ENCODE results near the gene PSMD8.
"Not testable (repeated sequence)": the region's sequence is repeated elsewhere in the genome, so short reads cannot be mapped to it uniquely, and the experiment has no call there.

Gene PSMD8

DNA sequence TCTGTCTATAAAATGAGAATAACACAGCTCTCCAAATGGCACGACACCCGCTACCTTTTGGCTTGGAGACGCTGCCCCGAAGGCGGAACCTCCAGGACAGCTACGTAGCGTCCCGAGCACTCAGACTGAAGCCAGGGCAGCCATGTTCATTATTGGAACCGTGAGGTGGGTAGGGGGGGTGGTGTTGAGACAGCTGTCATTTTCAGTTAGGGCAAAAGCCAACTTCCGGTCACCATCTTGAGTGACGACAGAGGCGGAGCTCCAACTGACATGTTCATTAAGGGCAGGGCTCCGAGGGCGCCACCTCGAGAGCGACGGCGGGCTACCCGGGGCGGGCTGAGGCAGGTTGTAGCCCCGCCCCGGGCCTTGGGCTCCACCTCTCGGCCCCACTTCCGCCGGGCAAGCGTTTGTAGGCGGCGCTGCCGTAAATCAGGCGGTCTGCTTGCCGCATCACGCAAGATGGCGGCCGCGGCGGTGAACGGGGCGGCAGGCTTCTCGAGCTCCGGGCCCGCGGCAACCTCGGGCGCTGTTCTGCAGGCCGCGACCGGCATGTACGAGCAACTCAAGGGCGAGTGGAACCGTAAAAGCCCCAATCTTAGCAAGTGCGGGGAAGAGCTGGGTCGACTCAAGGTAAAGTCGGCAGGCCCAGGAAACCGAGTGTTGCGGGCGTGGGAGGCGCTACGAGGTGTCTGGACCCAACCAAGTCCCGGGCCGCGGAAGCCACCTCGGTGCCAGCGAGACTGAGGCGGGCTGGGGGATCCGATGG is at the start of gene PSMD8:
TSS of gene PSMD8 (plus strand) at position 240 of the 766 bp plus-strand sequence. CDS start at position 271, 31 bp downstream.
- Histone ChIP-seq H3K4me3 (ENCODE audit: low read length) (peak within 1 kb of the TSS; percentile 97), H3K36me3 (ENCODE audit: control insufficient read depth, insufficient read depth, low read length) (peaks cover 6% of the 10 kb centered on the region), H3K4me1 (ENCODE audit: control insufficient read depth, insufficient read depth, low read length) (peaks cover 14% of the 10 kb centered on the region), H3K9me3 (ENCODE audit: control insufficient read depth, low read length) (no peaks in the 10 kb centered on the region), H3K9ac (ENCODE audit: low read length) (peak within 1 kb of the TSS; percentile 92), H3K27me3 (ENCODE audit: control insufficient read depth, insufficient read depth, low read length) (no peaks in the 10 kb centered on the region)

DNA sequence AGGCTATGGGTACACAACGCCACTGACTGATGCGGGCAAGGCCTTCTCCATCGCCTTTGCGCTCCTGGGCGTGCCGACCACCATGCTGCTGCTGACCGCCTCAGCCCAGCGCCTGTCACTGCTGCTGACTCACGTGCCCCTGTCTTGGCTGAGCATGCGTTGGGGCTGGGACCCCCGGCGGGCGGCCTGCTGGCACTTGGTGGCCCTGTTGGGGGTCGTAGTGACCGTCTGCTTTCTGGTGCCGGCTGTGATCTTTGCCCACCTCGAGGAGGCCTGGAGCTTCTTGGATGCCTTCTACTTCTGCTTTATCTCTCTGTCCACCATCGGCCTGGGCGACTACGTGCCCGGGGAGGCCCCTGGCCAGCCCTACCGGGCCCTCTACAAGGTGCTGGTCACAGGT is 47.8 kb upstream of the PSMD8 start:
- no peaks in the 10 kb centered on the region for H3K9me3 ChIP-seq (ENCODE audit: control insufficient read depth, low read length)
- H3K9ac ChIP-seq (ENCODE audit: low read length): no peak overlapping the region
- H3K36me3 ChIP-seq (ENCODE audit: control insufficient read depth, insufficient read depth, low read length): peaks cover 9% of the 10 kb centered on the region
- H3K27me3 ChIP-seq (ENCODE audit: control insufficient read depth, insufficient read depth, low read length): no peaks in the 10 kb centered on the region
- no peak overlapping the region for H3K4me3 ChIP-seq (ENCODE audit: low read length)
- H3K4me1 ChIP-seq (ENCODE audit: control insufficient read depth, insufficient read depth, low read length): no peaks in the 10 kb centered on the region

DNA sequence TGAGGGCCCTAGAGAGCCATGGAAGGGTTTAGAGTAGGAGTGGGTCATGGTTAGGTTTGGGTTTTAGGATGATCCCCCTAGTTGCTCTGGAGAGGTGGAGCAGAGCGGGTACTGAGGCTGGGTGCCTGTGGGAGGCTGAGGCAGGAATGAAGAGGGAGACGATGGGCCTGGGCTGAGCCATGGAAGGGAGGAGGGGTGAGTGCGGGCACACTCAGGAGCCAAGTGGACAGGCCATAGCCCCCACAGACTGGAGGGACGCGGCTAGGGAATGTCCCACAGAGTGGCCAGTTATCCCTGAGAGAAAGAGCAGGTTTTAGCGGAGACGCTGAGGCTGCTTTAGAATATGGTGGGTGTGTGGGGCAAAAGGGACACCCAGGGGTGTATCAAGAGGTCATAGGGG is 44.7 kb upstream of the PSMD8 start:
- no peaks in the 10 kb centered on the region for H3K4me1 ChIP-seq (ENCODE audit: control insufficient read depth, insufficient read depth, low read length)

DNA sequence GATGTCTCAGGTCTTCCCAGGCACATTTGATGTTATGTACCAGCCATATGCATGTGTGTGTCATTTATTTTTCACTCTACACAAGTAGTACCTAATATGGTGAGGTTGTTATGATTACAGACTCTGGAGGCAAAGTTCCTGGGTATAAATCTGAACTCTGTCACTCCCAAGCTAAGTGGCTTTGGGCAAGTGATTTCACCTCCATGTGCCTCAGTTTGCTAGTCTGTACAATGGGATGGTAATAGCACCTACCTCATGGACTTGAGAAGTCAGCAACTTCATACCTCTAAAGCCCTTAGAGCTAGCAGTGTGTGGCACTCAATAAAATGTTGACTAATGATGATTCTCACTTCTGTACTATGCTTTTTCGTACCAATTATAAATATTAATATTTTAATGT is 42.6 kb upstream of the PSMD8 start:
- no peak overlapping the region for H3K4me3 ChIP-seq (ENCODE audit: low read length)
- H3K4me1 ChIP-seq (ENCODE audit: control insufficient read depth, insufficient read depth, low read length): no peaks in the 10 kb centered on the region
- no peaks in the 10 kb centered on the region for H3K27me3 ChIP-seq (ENCODE audit: control insufficient read depth, insufficient read depth, low read length)
- peaks cover 9% of the 10 kb centered on the region for H3K36me3 ChIP-seq (ENCODE audit: control insufficient read depth, insufficient read depth, low read length)
- no peak overlapping the region for H3K9ac ChIP-seq (ENCODE audit: low read length)
- no peaks in the 10 kb centered on the region for H3K9me3 ChIP-seq (ENCODE audit: control insufficient read depth, low read length)

More for the DNA sequence above, 44.7 kb upstream of the PSMD8 start:
- Histone ChIP-seq H3K36me3 (ENCODE audit: control insufficient read depth, insufficient read depth, low read length) (peaks cover 9% of the 10 kb centered on the region), H3K9me3 (ENCODE audit: control insufficient read depth, low read length) (no peaks in the 10 kb centered on the region), H3K27me3 (ENCODE audit: control insufficient read depth, insufficient read depth, low read length) (no peaks in the 10 kb centered on the region), H3K9ac (ENCODE audit: low read length) (no peak overlapping the region), H3K4me3 (ENCODE audit: low read length) (no peak overlapping the region)

DNA sequence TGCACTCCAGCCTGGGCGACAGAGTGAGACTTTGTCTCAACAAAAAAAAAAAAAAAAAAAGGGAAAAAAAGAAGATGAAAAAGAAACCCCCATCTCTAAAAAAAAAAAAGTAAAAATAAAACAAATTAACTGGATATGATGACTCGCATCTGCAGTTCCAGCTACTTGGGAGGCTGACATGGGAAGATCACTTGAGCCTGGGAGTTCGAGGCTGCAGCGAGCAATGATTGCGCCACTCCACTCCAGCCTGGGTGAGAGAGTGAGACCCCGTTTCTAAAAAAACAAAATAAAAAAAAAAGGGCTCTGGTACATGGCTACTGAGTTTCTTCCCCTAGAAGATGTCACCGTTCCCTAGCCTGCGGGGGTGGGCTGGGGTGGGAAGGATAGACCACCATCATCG is 41.1 kb upstream of the PSMD8 start:
- no peak overlapping the region for H3K4me3 ChIP-seq (ENCODE audit: low read length)
- no peaks in the 10 kb centered on the region for H3K27me3 ChIP-seq (ENCODE audit: control insufficient read depth, insufficient read depth, low read length)
- peaks cover 5% of the 10 kb centered on the region for H3K4me1 ChIP-seq (ENCODE audit: control insufficient read depth, insufficient read depth, low read length)
- H3K9ac ChIP-seq (ENCODE audit: low read length): no peak overlapping the region
- H3K9me3 ChIP-seq (ENCODE audit: control insufficient read depth, low read length): no peaks in the 10 kb centered on the region
- no peaks in the 10 kb centered on the region for H3K36me3 ChIP-seq (ENCODE audit: control insufficient read depth, insufficient read depth, low read length)

DNA sequence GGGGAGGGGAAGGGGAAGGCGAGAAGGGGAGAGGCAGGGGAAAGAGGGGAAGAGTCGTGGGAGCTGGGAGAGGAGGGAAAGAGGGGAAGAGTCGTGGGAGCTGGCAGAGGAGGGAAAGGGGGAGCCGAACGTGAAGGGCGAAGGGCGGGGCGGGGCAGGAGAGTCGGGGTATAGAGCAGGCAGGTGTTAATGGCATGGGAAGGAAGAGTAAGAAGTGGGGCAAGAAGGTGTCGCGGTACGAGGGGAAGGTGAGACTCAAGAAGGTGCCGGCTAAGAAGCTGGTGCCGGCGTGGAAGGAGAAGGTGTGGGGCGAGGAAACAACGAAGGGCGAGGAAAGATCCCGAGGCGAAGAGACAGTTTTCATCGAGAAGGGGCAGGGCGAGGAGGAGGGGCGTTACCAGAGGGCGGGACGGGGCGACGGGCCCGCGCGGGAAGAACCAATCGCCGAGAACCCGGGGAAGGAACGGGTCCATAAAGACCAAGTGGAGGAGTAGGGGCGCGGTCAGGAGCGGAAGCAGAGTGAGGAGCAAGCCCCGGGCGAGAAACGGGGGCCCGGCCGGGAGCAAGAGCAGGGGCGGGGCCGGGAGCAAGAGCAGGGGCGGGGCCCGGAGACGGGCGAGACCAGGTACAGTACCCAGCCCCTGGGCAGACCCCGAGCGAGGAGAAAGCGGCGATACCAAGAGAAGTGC is 38.3 kb upstream of the PSMD8 start:
- Histone ChIP-seq H3K9ac (ENCODE audit: low read length) (peak overlapping the region; percentile 54), H3K4me1 (ENCODE audit: control insufficient read depth, insufficient read depth, low read length) (peaks cover 5% of the 10 kb centered on the region), H3K36me3 (ENCODE audit: control insufficient read depth, insufficient read depth, low read length) (no peaks in the 10 kb centered on the region), H3K27me3 (ENCODE audit: control insufficient read depth, insufficient read depth, low read length) (no peaks in the 10 kb centered on the region), H3K9me3 (ENCODE audit: control insufficient read depth, low read length) (no peaks in the 10 kb centered on the region), H3K4me3 (ENCODE audit: low read length) (peak overlapping the region; percentile 46)

DNA sequence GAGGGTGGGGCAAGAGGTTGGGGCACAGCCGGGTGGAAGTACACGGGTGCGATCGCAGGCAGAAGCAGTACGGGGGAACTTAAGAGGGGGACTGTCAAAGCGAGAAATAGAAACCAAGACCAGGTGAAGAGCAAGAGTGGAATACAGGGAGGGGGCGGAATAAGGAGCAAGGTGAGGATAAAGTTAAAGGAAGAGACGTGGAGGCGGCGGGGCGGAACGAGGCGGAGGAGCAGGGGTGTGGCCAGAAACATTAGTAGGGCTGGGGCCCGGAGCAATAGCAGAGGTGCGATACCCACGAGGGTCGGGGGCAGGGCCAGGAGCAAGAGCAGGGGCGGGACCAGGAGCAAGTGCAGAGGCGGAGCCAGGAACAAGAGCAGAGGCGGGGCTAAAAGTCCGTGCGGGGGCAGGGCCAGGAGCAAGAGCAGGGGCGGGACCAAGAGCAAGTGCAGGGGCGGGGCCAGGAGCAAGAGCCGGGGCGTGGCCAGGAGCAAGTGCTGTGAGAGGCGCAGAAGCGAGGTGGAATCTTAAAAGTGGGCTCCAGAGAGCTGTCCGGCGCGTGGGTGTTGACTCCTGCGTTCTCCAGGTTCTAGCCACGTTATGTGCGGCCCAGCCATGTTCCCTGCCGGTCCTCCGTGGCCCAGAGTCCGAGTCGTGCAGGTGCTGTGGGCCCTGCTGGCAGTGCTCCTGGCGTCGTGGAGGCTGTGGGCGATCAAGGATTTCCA is 37.6 kb upstream of the PSMD8 start:
- Histone ChIP-seq H3K9ac (ENCODE audit: low read length) (peak overlapping the region; percentile 54), H3K27me3 (ENCODE audit: control insufficient read depth, insufficient read depth, low read length) (no peaks in the 10 kb centered on the region), H3K9me3 (ENCODE audit: control insufficient read depth, low read length) (no peaks in the 10 kb centered on the region), H3K36me3 (ENCODE audit: control insufficient read depth, insufficient read depth, low read length) (no peaks in the 10 kb centered on the region), H3K4me3 (ENCODE audit: low read length) (peak overlapping the region; percentile 39), H3K4me1 (ENCODE audit: control insufficient read depth, insufficient read depth, low read length) (peaks cover 5% of the 10 kb centered on the region)

DNA sequence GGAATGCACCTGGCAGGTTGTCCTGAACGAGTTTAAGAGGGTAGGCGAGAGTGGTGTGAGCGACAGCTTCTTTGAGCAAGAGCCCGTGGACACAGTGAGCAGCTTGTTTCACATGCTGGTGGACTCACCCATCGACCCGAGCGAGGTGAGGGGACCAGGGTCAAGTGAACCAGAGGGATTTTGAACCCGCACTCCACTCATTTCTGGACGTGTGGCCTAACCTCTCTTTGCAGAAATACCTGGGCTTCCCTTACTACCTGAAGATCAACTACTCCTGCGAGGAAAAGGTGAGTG is 37.1 kb upstream of the PSMD8 start:
- Histone ChIP-seq H3K36me3 (ENCODE audit: control insufficient read depth, insufficient read depth, low read length) (no peaks in the 10 kb centered on the region), H3K4me1 (ENCODE audit: control insufficient read depth, insufficient read depth, low read length) (peaks cover 5% of the 10 kb centered on the region), H3K9me3 (ENCODE audit: control insufficient read depth, low read length) (no peaks in the 10 kb centered on the region), H3K9ac (ENCODE audit: low read length) (peak overlapping the region; percentile 36), H3K27me3 (ENCODE audit: control insufficient read depth, insufficient read depth, low read length) (no peaks in the 10 kb centered on the region), H3K4me3 (ENCODE audit: low read length) (no peak overlapping the region)

DNA sequence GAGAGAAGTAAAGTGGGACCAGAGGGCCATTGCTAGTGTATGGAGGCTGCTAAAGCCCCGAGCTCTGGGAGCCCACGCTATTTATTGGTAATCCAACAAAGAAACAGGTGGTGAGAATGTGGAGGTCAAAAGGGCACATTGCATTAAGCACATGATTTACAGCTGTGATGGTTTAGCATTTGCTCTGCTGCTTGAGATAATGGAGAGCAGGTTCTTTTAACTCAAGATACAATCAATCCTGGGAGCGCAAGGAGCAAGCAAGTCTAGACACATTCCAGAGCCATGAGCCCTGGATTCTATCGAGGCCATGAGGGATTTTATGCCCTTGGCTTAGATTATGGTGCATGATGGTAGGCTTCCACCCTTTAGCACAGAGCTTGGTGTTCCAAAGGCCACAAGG is 35.4 kb upstream of the PSMD8 start:
- not testable (repeated sequence) for H3K4me1 ChIP-seq (ENCODE audit: control insufficient read depth, insufficient read depth, low read length); H3K36me3 ChIP-seq (ENCODE audit: control insufficient read depth, insufficient read depth, low read length); H3K4me3 ChIP-seq (ENCODE audit: low read length); H3K27me3 ChIP-seq (ENCODE audit: control insufficient read depth, insufficient read depth, low read length); H3K9me3 ChIP-seq (ENCODE audit: control insufficient read depth, low read length); H3K9ac ChIP-seq (ENCODE audit: low read length)

DNA sequence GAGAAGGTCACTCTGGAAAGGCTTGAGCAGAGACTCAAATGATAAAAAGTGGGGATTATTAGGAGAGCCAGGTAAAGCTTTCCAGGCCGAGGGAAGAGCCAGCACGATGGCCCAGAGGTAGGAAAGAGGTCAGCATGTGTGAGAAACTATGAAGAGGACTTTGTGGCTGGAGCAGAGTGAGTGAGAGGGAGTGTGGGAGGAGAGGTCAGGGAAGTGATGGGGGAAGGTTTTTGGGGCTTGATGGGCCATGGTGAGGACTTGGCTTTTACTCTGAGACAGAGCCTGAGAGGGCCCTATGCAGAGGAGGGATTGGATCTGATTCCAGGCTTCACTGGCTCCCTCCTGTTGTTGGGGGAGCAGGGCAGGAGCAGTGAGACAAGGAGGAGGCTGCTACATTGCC is 33.4 kb upstream of the PSMD8 start:
- Histone ChIP-seq H3K27me3 (ENCODE audit: control insufficient read depth, insufficient read depth, low read length) (no peaks in the 10 kb centered on the region), H3K9me3 (ENCODE audit: control insufficient read depth, low read length) (no peaks in the 10 kb centered on the region), H3K36me3 (ENCODE audit: control insufficient read depth, insufficient read depth, low read length) (no peaks in the 10 kb centered on the region), H3K9ac (ENCODE audit: low read length) (no peak overlapping the region), H3K4me1 (ENCODE audit: control insufficient read depth, insufficient read depth, low read length) (peaks cover 5% of the 10 kb centered on the region), H3K4me3 (ENCODE audit: low read length) (no peak overlapping the region)

DNA sequence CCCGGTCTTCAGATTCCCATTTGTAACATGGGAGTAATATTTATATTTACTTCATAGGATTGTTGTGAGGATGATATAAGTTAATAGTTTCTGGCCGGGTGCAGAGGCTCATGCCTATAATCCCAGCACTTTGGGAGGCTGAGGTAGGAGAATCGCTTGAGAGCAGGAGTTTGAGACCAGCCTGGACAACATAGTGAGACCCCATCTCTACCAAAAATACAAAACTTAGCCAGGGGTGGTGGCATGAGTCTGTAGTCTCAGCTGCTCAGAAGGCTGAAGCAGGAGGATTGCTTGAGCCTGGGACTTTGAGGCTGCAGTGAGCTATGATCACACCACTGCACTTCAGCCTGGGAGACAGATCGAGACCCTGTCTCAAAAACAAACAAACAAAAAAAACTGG is 27.5 kb upstream of the PSMD8 start:
- Histone ChIP-seq H3K9me3 (ENCODE audit: control insufficient read depth, low read length) (no peaks in the 10 kb centered on the region), H3K9ac (ENCODE audit: low read length) (no peak overlapping the region), H3K27me3 (ENCODE audit: control insufficient read depth, insufficient read depth, low read length) (peaks cover 4% of the 10 kb centered on the region), H3K4me1 (ENCODE audit: control insufficient read depth, insufficient read depth, low read length) (no peaks in the 10 kb centered on the region), H3K4me3 (ENCODE audit: low read length) (no peak overlapping the region), H3K36me3 (ENCODE audit: control insufficient read depth, insufficient read depth, low read length) (no peaks in the 10 kb centered on the region)

DNA sequence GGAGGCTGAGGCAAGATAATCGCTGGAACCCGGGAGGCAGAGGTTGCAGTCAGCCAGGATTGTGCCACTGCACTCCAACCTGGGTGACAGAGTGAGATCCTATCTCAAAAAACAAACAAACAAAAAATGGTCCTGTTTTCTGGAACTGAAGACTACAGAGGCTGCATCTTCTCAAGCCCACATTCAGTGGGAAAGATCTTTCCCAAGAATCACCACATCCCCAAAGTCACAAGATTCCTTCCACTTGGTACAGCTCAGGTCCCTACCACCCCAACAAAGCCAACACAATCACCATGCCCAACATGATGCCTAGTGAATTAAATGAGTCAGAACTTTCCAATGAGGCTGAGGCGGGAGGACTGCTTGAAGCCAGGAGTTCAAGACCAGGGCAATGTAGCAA is 23.5 kb upstream of the PSMD8 start:
- no peak overlapping the region for H3K4me3 ChIP-seq (ENCODE audit: low read length)
- H3K9ac ChIP-seq (ENCODE audit: low read length): no peak overlapping the region
- no peaks in the 10 kb centered on the region for H3K36me3 ChIP-seq (ENCODE audit: control insufficient read depth, insufficient read depth, low read length)
- no peaks in the 10 kb centered on the region for H3K4me1 ChIP-seq (ENCODE audit: control insufficient read depth, insufficient read depth, low read length)
- H3K27me3 ChIP-seq (ENCODE audit: control insufficient read depth, insufficient read depth, low read length): peaks cover 4% of the 10 kb centered on the region
- no peaks in the 10 kb centered on the region for H3K9me3 ChIP-seq (ENCODE audit: control insufficient read depth, low read length)
